Cardiac fibroblast (primary cell): Measurements from ENCODE around the gene ABRACL.

Source experiments
- DNase-seq, 2 donors: peaks; one replicate each; pipeline versions ENCODE4 v3.0.0 to v3.0.0-alpha.2; 2010; ENCODE audit warnings: low read depth in 2 of 2
- H3K4me3 ChIP-seq, 2 donors: replicated peaks in 1 of 2; 1 replicate in 1 of 2; 2 replicates in 1 of 2; pipeline ENCODE4 v1.5.1; 2011; ENCODE audit warnings: low read depth in 2 of 2, low read length in 2 of 2, mild to moderate bottlenecking in 2 of 2, moderate library complexity in 1 of 2
- TF ChIP-seq, protein P1 (sequence below): IDR thresholded peaks from one replicate; pipeline ENCODE4 v1.5.1; 2011; ENCODE audit warnings: low read depth, mild to moderate bottlenecking, low read length, inconsistent platforms

Gene ABRACL, protein sequence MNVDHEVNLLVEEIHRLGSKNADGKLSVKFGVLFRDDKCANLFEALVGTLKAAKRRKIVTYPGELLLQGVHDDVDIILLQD

DNA sequence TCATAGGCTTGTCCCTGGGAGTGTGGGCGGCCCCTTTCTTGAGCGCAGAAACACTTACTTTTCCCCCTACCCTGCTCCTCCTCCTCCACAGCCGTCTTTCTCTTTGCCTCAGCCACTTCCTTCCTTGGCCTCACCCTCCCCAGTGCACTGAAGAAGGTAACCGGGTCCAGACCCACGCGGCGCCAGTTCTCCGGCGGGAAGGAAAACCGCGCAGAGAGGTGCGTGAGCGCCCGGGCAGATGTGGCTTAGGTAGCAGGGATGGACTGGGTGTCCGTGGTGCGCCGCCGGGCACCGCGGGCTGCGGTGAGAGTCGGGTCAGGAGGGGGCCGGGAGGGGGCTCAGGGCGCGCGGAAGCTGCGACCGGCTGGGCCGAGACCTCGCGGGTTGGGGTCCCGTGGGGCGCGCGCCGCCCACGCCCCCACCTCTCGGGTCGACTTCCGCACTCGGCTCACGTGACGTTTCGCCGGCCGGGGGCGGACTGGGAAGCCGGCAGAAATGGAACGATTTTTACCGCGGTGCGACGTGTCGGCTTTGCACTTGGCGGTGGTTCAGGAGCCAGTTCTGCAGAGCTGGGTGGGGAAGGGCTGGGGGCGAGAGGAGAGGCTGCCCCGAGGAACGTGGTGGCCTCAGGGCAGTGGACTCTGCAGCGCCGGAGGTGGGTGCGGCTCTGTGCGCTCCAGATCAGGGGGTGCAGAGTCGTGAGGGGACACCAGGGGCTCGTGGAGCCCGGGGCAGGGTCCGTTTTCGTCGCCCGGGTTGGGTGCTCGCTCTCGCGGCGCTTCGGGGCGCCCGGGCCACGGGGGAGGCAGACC, at the start of gene ABRACL:
Gene ABRACL, plus strand, starts transcription at position 88 of the 812 bp plus-strand sequence. CDS start 5,416 bp downstream, outside the sequence.
- H3K4me3 ChIP-seq: peak within 1 kb of the TSS; percentile 86 to 89
- peak; percentile 66 to 73 for DNase-seq
- TF ChIP-seq, protein P1, sequence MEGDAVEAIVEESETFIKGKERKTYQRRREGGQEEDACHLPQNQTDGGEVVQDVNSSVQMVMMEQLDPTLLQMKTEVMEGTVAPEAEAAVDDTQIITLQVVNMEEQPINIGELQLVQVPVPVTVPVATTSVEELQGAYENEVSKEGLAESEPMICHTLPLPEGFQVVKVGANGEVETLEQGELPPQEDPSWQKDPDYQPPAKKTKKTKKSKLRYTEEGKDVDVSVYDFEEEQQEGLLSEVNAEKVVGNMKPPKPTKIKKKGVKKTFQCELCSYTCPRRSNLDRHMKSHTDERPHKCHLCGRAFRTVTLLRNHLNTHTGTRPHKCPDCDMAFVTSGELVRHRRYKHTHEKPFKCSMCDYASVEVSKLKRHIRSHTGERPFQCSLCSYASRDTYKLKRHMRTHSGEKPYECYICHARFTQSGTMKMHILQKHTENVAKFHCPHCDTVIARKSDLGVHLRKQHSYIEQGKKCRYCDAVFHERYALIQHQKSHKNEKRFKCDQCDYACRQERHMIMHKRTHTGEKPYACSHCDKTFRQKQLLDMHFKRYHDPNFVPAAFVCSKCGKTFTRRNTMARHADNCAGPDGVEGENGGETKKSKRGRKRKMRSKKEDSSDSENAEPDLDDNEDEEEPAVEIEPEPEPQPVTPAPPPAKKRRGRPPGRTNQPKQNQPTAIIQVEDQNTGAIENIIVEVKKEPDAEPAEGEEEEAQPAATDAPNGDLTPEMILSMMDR: no peak

DNA sequence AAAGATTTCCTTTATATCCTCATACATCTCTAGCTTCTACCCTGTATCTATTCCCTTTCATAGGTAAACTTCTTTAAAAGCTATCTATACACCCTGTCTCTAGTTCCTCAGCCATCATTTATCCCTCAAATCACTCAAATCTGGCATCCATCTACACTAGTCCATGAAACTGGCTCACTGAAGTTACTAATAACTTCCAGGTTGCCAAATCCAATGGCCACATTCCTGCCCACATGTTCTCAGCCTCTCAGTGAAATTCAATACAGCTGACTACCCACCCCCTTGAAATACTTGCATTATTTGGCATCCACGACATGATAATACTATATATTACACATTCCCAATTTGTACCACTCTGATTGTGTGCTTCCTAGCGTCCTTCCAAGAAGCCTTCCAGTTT, 49.2 kb upstream of the ABRACL start:
- TF ChIP-seq, protein P1: no peak
- no peak overlapping the region for H3K4me3 ChIP-seq
- DNase-seq: peak; percentile 28 to 34

DNA sequence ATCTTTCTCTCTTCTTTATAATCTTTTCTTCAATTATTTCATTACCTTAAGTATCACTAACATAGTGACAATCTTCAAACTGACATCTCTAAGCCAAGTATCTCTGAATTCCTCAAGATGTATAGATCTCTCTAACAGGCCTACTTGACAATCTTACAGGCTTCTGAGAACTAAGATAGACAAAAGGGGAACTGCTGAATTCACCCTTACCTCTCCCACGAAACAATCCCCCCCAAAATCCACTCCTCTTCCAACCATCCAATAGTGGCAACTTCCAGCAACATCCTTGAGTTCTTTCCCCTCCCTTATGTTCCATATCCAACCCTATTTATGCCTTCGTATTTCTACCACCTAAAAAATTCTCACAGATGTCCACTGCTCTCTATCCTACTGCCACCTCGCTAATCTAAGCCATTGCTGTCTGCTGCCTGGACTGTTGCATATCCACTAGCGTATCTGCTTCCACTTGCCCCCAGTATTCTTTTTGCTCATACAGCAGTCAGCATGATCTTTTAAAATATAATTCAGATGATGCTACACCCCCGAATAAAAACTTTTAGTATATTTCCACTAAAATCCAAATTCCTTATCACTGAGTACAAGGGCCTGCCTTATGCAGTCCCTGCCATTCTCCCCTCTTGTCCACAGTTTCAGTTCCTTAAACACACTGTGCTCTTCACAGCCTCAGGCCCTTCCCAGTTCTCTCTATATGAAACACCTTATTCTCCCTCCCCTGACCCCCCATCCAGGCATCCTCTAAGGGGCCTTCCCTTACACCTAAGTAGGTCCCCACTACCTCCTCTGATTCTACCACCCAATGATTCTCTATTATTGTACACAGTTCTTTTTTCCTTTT, 48.5 kb upstream of the ABRACL start:
- TF ChIP-seq, protein P1: no peak
- no peak for DNase-seq

DNA sequence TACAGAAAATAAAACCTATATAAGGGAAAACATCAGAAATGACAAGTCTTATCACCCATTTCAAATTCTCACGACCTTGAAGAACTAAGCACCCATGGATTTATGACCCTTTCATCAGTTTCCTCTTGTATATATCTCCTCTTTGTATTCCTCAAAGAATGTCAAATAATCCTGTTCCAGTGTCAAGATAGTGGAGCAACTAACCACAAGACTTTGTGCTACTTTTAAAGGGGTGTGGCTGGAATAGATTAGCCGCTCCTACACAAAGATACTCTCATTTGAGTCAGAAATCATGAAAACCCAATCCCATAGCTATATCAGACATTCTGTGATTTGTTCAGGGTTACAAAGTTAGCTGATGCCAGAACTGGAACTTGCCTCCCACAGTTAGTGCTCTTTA, 47.1 kb upstream of the ABRACL start:
- no peak overlapping the region for H3K4me3 ChIP-seq
- TF ChIP-seq, protein P1: no peak
- DNase-seq: peak in 1 of 2 donors; percentile 40

More for the DNA sequence above, 48.5 kb upstream of the ABRACL start:
- H3K4me3 ChIP-seq: no peak overlapping the region

DNA sequence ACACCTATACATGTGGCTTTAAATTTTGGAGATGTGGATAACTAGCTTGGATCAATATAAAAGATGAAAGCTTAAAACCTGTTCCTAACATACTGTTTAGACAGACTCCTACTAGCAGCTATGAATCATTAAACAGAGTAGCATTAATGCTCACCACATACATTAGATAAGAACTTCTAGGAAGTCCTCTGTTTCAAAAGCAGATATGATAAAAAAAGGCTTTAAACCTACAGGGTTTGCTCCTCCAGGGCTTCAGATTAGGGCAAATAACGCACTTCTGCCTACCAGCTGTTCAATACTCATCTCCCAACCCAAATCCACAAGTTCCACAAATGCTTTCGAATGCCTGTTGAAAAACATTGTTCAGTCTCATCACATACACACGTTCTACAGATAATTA, 42.0 kb upstream of the ABRACL start:
- DNase-seq: peak in 1 of 2 donors; percentile 29
- TF ChIP-seq, protein P1: no peak
- peak overlapping the region; percentile 90 to 92 for H3K4me3 ChIP-seq

DNA sequence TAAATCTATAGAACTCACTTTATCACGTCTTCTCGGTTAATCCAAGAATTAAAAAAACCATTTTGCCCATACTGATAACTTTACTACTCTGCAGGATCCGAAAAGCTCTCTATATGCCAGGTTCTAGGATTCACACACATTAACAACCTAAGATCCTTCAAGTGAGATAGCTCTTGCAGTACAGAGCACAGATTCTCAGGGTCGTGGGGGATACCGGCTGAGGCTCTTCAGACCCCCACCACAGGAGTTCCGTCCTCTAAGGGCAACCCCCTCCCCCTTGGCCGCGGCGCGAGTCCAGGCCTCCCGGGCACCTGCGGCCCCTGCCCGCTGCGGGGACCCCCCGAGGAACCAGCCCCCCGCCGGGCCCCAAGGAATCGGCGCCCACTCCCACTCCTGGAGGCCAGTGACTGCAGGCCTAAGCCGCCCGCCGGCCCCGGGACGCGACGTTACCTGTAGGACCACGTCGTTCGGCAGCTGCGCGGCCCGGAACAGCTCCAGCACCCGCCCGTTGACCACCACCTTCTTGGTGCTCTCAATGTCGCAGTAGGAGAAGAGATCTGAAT, 41.4 kb upstream of the ABRACL start:
- TF ChIP-seq, protein P1: no peak
- peak overlapping the region; percentile 90 to 92 for H3K4me3 ChIP-seq
- DNase-seq: no peak
